HFF-Myc (cell line): ENCODE data around the gene MYO9A.

Experiments
- DNase-seq: peaks from one replicate; pipeline ENCODE4 v3.0.0-alpha.2; 2011; ENCODE audit warnings: low read depth; ENCODE audit errors: extremely low read depth
- H3K4me3 ChIP-seq: replicated peaks from 2 replicates; pipeline ENCODE4 v1.5.1; 2011; ENCODE audit warnings: low read depth, mild to moderate bottlenecking, control low read depth, low read length
- CTCF ChIP-seq: IDR thresholded peaks from 2 replicates; pipeline ENCODE4 v1.5.1; 2012; ENCODE audit warnings: mild to moderate bottlenecking, low read depth, low read length, control low read depth; ENCODE audit errors: missing control alignments

Gene MYO9A

GRCh38 chr15:71811752-71812735 lies 305.9 kb downstream of the MYO9A start:
- DNase-seq, result no peak
- H3K4me3 ChIP-seq, result no peak overlapping the region
- TF ChIP-seq CTCF, result no peak

DNA sequence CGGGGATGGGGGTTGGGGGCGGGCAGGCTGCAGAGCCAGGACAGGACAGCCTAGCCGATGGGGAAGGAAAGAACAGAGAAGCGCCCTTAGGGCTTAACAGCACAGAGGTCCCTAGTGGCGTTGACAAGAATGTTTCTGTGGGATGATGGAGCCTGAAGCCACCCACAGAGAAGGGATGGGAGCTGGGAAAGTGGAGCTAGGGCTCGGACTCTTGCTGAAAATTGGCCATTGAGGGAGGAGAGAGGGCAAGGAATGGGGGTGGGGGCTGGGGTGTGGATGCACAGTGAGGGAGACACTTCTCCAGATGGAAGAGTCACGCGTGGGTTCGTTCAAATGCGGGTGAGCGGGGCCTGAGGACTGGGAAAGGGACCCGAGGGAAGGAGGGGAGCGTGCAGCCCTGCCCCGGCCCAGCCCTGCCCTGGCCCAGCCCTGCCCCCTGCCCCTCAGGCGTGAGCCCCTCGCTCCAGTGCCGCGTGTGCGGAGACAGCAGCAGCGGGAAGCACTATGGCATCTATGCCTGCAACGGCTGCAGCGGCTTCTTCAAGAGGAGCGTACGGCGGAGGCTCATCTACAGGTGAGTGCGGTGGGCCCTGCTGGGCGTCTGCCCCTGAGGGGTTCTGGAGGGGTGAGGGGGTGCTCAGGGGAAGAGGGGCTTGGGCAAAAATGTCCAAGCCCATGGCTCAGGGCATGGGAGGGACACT lies 306.8 kb downstream of the MYO9A start:
- no peak overlapping the region for H3K4me3 ChIP-seq
- TF ChIP-seq CTCF, result no peak
- no peak for DNase-seq

- DNase-seq, result no peak
- no peak within 1 kb of the TSS for H3K4me3 ChIP-seq
- TF ChIP-seq CTCF, result no peak
Observed at GRCh38 chr15:71810256-71811035, 307.5 kb downstream of the MYO9A start, which contains the start of gene NR2E3. Gene NR2E3 (plus strand): TSS chr15:71810554. CDS start chr15:71810744, 190 bp downstream.

- DNase-seq, result no peak
- no peak for TF ChIP-seq CTCF
- H3K4me3 ChIP-seq, result no peak overlapping the region
Observed at GRCh38 chr15:71809346-71809745, 308.6 kb downstream of the MYO9A start.

DNA sequence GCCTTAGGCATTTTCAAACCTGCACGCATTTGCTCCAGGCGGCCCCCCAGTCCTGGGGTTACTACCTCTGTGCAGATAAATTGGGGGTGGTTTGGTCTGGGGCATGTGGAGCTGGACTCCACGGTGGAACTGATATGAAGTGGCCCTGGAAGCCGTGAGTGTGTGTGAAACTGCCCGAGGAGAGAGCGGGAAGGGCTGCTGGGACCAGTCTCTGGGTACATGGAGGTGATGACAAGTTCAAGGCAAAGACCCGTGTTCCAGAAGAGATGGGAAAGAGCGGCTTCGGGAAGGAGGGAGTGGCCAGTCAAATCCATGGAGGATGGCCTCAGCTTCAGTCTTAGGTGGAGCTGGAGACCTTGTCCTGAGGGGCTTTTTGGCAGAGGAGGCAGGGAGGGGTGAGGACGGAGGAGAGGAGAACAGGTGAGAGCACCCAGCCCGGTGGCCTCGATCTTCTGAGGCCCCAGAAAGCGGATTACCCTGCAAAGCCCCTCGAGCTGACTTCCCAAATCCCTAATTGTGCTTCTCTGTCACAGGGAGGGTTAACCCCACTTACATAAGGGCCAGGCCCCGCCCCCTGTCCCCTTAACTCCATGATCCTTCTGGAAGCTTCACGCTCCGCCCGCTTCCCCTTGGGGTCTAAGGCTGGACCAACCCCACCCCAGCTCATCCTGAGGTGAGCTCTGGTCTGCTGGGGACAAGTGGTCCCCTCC lies 309.5 kb downstream of the MYO9A start:
- DNase-seq, result no peak
- TF ChIP-seq CTCF, result no peak
- no peak overlapping the region for H3K4me3 ChIP-seq

DNA sequence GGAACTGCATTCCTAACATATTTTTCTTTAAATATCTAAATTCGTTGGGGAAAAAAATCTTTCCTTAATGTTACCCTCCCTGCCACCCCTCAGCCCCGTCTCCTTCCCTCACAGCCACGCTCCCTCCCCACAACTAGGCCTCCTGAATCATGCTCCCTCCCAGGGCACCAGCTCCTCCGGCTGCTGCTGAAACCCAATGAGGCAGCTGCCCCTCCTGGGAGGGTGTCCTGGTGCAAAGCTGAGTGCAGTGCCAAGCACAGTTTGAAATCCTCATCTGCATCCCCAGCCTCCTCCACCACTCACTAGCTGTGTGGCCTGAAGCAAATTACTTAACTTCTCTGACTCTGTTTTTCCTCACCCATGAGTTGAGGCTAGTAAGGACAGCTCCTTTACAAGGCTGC lies 310.3 kb downstream of the MYO9A start:
- no peak for DNase-seq
- TF ChIP-seq CTCF, result no peak
- H3K4me3 ChIP-seq, result no peak overlapping the region
